HG02610 (cell line): Measurements from ENCODE around the gene EIF2AK2.

Source experiments
- ATAC-seq: cut with Tn5 transposase; IDR thresholded peaks from one replicate; pipeline ENCODE4 v1.9.1; 2021; ENCODE audit warnings: mild to moderate bottlenecking, moderate library complexity; ENCODE audit not compliant: unreplicated experiment

Gene EIF2AK2

DNA sequence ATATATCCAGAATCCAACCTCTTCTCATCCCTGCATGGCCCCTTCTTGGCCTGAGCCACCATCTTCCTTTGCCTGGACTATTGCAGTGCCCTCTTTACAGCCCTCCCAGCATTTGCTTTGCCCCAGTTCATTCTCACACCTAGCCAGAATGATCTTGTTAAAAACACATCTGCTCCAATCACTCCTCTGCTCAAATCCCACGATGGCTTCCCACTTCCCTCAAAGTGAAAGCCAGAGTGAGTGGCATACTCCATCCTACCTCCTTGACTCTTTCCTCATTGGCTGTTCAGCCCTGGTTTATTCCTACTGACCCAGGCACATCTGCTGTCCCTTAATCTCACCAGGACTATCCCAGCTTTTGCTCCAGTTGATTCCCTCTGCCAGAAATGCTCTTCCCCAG, 17.0 kb upstream of the EIF2AK2 start:
- ATAC-seq = no peak

DNA sequence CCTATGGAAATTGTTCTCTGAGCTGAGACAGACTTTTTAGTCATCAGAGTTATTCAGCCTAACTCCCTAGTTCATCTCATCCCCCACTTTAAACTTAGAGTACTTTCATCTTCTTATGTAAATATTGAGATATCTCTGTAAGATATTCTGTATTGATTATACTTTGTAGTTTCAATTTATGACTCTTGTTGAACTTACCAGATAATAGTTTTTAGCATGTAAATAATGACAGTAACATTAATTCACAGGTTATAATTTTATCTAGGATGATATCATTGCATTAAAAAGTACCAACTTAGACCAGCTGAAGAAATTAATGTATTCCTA, 14.8 kb upstream of the EIF2AK2 start:
- no peak for ATAC-seq

DNA sequence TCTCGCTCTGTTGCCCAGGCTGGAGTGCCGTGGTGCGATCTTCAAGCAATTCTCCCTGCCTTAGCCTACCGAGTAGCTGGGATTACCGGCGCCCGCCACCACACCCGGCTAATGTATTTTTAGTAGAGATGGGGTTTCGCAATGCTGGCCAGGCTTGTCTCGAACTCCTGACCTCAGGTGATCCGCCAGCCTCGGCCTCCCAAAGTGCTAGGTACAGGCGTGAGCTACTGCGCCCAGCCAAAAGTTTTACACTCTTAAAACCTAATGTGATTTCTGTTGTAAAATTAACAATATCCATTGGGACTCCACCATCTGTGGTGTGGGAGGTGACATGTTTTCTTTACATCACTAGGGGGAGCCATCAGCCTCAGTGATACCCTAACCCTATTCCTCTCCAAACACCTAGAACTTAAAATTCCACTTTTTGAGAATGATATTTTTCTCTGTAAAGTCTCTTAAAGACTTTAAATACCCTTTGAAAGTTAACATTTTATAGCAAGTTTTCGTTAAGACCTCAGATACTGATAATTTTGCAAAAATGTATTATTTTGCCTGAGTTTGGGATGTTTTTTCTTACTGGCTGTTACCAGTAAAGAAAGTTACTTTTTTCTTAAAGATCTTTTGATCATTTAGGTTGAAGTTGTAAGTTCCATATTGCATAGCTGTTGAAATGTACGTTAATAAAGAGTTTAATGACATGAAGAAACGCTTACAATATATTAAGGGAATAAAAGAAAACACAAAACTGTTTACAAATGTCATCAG, 11.6 kb upstream of the EIF2AK2 start:
- ATAC-seq = no peak

DNA sequence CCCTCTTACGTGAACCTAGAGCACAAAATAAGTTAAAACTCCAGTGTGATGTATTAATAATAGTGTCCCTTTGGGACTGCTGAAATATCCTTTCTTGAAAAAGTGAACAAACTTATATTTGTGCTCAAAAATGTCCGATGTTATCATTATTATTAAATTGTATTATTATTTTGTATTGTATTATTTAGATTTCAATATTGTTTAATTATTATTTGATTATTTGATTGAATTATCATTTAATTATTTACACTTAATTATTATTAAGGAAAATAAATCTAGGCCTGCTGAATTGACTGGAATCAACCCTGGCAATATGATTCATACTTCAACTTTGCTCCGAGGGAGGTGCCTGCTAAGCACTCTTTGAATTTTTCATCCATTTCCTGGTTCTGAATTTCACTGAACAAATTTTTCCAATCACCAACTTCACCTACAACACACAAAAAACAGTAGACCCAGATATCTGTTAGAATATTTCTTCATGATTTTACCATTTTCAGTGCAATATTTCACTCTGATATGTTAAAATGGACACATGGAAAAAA, 10.9 kb upstream of the EIF2AK2 start:
- no peak for ATAC-seq

DNA sequence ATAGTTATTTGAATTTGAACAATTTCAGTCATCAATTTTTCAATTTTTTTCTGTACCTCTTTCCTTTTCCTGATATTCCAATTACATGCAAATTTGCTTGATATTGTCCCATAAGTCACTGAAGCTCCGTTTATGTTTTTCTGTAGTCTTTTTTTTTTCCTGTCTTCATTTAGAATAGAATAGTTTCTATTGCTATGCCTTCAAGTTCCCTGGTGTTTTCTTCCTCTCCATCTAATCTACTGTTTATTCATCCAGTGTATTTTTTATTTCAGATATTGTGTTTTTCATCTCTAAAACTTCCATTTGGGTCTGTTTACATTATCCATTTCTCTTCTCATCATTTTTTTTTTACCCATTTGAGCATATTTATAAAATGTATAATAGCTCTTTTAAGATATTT, 8.0 kb upstream of the EIF2AK2 start:
- no peak for ATAC-seq

DNA sequence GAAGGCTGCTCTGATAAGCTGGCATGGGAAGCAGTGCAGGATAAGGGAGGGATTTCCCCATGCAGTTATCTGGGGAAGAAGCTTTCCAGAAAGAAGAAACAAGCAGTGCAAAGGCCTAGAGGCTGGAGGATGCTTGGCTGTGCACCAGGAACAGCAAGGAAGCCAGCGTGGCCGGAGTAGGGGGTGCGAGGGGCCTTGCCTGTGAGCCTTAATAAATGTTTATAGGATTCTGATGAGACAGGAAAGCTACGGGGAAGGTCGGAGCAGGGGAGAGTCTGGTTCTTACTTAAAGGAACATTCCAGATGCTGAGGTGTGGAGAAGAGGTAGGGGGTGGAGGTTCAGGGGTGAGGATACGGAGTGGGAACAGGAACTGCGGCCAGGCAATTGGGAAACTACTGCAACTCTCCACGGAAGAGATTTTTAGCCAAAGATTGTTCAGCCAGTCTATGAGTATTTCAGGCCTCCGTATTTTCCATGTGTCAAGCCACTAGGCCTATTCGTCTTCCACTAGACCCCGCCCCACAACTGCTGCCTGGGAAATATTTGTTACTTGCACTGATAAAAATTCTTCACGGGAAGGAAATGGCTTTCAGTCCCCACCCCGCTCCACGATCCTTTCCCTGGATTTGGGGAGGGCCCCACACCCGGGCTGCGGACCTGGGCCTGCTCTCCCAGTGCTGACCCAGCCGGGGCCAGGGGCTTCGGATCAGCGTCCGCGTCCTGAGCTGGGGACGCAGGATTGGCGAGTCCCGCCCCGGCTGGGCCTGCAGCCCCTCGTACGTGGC, 516 bp downstream of the EIF2AK2 start:
- peak; percentile 9 for ATAC-seq

DNA sequence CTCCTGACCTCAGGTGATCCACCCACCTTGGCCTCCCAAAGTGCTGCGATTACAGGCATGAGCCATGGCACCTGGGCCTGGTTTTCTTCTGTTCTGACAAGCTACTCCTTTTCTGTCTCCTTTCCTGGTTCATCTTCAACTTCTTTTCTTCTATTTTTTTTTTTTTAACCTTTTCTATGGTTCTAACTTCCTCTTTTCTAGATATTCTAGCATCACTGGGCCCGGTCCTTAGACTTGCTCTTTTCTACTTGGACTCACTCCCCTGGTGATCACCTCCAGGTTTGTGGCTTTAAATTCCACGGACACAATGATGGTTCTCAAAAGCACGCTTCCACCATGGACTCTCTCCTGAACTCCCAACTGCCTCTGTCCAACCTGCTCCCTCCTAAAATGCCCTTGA, 2.0 kb downstream of the EIF2AK2 start:
- ATAC-seq = no peak

DNA sequence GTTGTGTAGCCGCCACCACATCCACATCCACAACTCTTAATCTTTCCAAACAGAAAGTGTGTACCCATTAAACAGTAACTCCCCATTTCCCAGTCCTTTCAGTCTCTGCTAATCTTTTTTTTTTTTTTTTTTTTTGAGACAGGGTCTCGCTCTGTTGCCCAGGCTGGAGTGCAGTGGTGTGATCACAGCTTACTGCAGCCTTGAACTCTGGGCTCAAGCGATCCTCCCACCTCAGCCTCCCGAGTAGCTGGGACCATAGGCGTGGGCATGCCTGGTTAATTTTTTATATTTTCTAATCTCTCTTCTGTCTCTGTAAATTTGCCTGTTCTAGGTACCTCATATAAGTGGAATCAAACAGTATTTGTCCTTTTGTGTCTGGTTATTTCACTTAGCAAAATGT, 3.6 kb downstream of the EIF2AK2 start:
- no peak for ATAC-seq

DNA sequence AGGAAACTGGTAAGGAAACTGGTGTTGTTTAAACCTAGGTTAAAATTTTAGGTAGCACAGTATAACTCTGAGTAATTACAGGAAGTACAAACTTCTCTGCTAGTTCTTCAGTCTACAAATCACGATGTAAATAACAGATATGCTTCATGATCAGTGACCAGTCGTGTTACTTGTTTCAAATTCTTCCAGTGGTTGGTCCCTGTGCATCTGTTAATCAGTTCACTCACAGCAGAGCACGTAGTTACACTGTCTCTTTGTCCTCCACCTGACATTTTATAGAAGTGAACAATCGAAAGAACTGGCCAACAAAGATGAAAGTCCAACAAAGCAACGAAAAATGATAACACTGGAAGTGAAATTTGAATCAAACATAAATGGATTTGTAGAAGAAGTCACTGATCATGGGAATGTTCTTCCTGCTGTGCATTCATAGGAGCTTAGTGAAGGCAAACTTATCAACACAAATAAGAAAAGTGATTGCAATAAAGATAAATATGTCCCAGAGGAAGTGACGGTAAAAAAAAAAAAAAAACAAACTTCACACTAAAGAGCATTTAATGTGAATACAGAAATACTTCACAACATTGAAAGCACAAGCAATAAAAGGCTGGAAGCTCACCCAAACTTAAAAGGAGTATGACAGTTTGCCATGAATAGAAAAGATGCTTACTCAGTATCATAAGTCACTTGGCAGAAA, 7.0 kb downstream of the EIF2AK2 start:
- ATAC-seq = no peak

DNA sequence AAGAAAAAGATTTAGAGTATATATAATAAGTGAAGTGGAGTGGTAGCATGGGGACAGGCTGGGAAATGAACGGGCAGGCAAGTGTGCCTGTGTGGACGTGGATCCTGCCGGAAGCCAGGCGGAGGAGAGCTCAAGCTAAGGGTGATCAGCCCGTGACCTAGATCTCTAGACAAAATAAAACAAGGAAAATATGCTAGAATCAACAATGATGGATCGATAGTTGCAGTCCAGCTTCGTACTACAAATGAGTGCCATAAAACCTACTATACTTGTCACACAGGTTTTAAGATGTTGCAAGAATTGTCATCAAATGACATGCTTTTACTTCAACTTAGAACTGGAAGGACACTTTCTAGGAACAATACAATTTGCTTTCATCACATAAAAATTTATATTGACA, 8.5 kb downstream of the EIF2AK2 start:
- no peak for ATAC-seq

DNA sequence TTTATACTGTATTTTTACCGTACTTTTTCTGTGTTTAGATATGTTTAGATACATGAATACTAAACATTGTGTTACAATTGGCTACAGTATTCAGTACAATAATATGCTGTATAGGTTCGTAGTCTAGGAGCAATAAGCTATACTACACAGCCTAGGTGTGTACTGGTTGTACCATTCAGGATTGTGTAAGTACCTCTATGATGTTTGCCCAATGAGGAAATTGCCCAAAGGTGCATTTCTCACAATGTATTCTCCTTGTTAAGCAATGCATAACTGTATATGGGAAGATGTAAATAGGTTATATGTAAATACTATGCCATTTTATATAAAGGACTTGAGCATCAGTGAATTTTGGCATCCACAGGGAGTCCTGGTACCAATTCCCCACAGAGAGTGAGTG, 10.7 kb downstream of the EIF2AK2 start:
- ATAC-seq = no peak

DNA sequence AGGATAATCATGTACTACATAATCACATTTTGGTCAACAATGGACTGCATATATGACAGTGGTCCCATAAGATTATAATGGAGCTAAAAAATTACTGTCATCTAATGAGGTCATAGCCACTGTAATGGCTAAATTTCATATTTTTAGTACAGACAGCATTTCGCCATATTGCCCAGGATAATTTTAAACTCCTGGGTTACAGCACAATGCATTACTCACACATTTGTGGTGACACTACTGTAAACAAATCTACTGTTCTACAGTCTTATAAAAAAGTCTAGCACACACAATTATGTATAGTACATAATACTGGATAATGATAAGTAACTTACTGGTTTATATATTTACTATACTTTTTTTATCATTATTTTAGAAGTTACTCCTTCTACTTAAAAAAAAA, 12.8 kb downstream of the EIF2AK2 start:
- no peak for ATAC-seq

DNA sequence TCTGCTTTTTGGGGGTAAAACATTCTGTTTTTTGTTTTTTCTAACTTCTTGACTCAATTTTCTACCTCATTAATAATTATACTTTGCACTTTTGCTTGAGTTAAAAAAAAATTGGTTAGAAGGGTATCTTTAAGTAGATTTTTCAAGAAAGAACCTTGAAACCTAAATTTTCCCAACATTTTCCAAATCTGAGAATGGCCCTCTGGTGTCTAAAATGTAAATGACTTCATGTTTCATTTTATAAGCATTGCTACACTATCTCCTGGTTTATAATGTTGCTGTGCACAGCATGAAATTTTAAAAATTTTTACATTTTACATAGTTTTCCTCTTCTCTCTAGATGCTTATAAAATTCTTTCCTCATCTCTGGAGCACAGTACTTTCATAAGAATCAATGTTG, 14.2 kb downstream of the EIF2AK2 start:
- ATAC-seq = no peak

DNA sequence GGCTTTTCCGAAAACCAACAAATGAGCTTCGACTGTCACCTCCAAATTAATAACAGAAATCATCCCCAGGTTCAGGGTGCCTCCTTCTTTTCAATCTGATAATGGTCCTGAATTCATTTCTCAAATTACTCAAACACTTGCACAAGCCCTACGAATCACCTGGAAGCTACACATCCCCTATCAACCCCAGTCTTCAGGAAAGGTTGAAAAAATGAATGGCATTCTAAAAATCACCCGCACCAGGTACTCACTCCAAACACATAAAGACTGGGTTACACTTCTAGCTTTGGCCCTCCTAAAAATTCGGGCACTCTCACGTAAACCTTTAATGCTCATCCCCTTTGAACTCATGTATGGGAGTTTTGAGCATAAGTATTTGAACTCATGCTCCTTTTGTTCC, 23.9 kb downstream of the EIF2AK2 start:
- no peak for ATAC-seq

DNA sequence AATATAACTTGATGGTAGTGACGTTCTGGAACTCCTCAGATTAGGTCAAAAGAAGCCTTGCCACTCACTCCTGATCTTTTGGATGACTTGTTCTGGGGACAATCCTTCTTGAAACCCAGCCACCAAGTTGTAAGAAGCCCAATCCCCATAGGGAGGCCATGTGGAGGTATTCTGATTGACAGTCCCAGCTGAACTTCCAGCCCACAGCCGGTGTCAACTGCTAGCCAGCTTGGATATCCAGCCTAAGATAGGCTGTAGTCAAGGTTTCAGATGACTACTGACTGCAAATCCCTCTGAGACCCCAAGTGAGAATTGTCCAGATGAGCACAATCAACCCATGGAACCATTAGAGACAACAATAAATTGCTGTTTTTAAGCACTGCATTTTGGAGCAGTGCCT, 31.4 kb downstream of the EIF2AK2 start:
- ATAC-seq = no peak

DNA sequence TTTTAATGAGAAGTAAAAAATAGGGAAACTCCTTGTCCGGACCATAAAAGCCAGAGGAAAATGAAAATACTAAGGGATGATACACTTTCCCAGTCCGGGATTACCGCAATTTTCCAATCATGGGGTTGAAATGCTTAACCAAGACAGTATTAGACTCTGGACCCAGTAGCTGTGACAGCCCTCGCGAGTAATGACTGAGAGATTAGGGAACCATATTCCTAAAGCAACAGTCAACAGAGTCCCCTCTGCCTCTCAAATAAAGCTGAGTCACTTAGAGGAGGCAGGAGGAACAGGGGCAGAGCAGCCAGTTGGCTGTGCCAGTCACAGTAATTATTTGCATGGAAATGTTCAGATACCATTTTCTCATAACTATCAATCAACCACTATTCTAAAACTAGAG, 37.6 kb downstream of the EIF2AK2 start:
- ATAC-seq = no peak

DNA sequence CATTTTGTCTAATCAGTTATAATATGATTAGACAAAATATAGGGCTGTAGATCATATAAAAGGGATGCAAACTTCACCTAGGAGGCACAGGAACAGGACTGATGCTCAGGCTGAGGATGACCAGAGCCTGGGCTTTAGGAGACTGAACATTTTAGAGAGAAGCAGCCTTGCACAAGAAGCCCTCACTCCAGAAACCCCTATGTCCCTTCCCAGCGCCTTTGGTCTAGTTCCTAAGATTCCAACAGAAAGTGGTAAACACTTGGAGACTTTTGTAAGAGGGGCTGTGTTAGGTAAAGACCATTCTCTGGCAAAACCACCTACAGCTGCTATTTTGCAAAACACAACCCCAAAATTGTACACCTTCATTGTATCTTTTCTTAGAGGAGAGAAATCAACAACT, 39.2 kb downstream of the EIF2AK2 start:
- ATAC-seq = no peak

DNA sequence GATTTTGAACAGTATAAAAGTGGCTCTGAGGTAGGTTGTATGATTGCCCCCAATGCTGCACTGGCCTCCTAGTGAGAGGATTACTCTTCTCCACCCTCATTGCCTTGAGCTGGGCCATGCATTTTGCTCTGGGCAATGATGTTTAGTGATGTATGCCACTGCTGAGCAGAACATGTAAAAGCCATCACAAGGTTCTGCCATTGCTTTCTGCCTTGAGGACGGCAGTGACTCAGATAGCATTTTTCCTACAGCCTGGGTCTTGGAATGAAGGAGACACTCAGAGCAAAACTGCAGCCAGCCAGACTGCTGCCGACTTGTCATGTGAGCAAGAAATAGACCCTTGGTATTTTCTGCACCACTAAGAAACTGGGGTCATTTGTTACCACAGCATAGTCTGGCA, 44.8 kb downstream of the EIF2AK2 start:
- ATAC-seq = no peak

DNA sequence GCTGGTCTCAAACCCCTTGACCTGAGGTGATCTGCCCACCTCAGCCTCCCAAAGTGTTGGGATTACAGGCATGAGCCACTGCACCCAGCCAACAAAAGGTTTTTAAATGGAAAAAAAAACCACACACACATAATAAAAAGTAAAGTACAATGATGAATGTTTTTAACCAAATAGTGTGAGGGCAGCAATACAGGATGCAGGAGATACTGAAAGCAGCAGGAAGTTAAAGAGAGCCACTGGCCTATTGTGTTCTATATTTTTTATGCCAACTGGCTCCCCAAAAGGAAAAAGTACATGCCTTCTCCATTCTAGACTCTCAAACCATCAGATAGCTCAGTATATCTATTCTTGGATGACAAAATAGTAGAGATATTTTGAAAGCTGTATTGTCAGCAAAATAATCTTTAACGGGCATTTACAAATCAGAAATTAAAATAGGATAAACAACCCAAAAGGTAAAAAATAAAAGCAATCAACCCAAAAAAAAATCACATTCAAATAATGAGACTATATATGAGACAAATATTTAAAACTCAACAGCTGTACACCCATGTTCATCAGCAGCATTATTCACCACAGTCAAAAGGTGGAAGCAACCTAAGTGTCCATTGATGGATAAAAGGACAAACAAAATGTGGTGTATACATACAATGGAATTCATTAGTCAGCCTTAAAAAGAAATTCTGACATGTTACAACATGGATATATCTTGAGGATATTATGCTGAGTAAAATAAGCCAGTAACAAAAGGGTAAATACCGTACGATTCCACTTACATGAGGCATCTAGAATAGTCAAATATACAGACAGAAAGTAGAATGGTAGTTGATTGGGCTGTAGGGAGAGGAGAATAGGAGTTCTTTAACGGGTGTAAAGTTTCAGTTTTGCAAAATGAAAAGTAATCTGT, 46.2 kb downstream of the EIF2AK2 start:
- ATAC-seq = no peak

DNA sequence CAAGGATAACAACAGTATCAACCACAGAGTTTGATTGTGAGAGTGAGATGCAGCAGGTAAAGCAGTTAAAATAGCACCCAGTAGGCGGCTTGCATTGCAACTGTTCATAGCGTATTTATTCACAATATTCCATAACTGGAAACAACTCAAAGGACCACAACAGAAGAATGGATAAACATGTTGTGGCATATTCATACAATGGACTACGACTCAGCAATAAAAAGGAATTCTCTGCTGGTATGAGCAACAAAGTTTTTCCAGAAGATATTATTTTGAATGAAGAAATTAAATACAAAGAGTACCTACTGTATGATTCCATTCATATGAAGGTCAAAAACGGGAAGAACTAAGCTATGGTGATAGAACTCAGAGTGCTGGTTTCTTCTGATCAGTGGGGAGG, 47.3 kb downstream of the EIF2AK2 start:
- ATAC-seq = no peak

DNA sequence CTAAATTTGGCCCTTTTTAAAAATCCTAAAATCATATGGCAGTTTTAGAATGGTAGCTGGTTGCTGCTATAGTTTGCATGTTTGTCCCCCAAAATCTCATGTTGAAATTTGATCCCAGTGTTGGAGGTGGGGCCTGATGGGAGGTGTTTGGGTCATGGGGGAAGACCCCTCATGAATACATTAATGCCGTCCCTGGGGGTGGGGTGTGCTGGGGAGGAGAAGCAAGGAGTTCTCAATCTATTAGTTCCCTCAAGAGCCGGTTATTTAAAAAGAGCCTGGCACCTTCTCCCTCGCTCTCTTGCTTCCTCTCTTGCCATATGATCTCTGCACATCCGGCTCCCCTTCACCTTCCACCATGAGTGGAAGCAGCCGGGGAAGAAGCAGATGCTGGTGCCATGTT, 51.6 kb downstream of the EIF2AK2 start:
- ATAC-seq = no peak
